Nephron progenitor cell (in vitro differentiated cells): ENCODE results near the gene HS3ST4.

Source experiments
- DNase-seq: peaks from one replicate; pipeline ENCODE4 v3.0.0; 2021
- H3K27ac Mint-ChIP-seq: 2 replicates; pipeline ENCODE4 v1.8.0; 2021; ENCODE audit warnings: mild to moderate bottlenecking, moderate library complexity, mixed read lengths
- H3K27me3 Mint-ChIP-seq: 2 replicates; pipeline ENCODE4 v1.8.0; 2021; ENCODE audit warnings: mild to moderate bottlenecking, low read depth, mixed read lengths; ENCODE audit not compliant: poor library complexity
- H3K36me3 Mint-ChIP-seq: 2 replicates; pipeline ENCODE4 v1.8.0; 2021; ENCODE audit warnings: low read depth, mixed read lengths
- H3K4me1 Mint-ChIP-seq: 2 replicates; pipeline ENCODE4 v1.8.0; 2021; ENCODE audit warnings: mixed read lengths
- H3K4me3 Mint-ChIP-seq: 2 replicates; pipeline ENCODE4 v1.8.0; 2021; ENCODE audit warnings: mild to moderate bottlenecking, moderate library complexity, mixed read lengths
- H3K9me3 Mint-ChIP-seq: 2 replicates; pipeline ENCODE4 v1.8.0; 2021; ENCODE audit warnings: mild to moderate bottlenecking, moderate library complexity, mixed read lengths
- CTCF ChIP-seq: fragments of 200-600 bp; sonication (generic); IDR thresholded peaks from 2 replicates; pipeline ENCODE4 v1.5.0; 2021; ENCODE audit warnings: antibody characterized with exemption

The HS3ST4 gene

GRCh38 chr16:26111900-26112299 is 420.1 kb downstream of the HS3ST4 start:
- no peak for DNase-seq
- Mint-ChIP-seq H3K9me3 (no peaks in the 10 kb centered on the region), H3K36me3 (no peaks in the 10 kb centered on the region), H3K27ac (no peak overlapping the region), H3K4me1 (peaks cover 7% of the 10 kb centered on the region), H3K4me3 (no peak overlapping the region), H3K27me3 (no peaks in the 10 kb centered on the region)
- no peak for TF ChIP-seq CTCF

GRCh38 chr16:26118575-26118974 is 426.8 kb downstream of the HS3ST4 start:
- TF ChIP-seq CTCF, result no peak
- Mint-ChIP-seq H3K27ac (no peak overlapping the region), H3K27me3 (peaks cover 9% of the 10 kb centered on the region), H3K9me3 (no peaks in the 10 kb centered on the region), H3K4me3 (no peak overlapping the region), H3K4me1 (no peaks in the 10 kb centered on the region), H3K36me3 (no peaks in the 10 kb centered on the region)
- no peak for DNase-seq

GRCh38 chr16:26120729-26121128 is 429.0 kb downstream of the HS3ST4 start:
- H3K27ac Mint-ChIP-seq, result no peak overlapping the region
- H3K9me3 Mint-ChIP-seq, result no peaks in the 10 kb centered on the region
- H3K27me3 Mint-ChIP-seq, result peaks cover 11% of the 10 kb centered on the region
- DNase-seq, result no peak
- no peak overlapping the region for H3K4me3 Mint-ChIP-seq
- TF ChIP-seq CTCF, result no peak
- H3K36me3 Mint-ChIP-seq, result no peaks in the 10 kb centered on the region
- H3K4me1 Mint-ChIP-seq, result no peaks in the 10 kb centered on the region

- no peaks in the 10 kb centered on the region for H3K9me3 Mint-ChIP-seq
- H3K4me1 Mint-ChIP-seq, result peaks cover 24% of the 10 kb centered on the region
- H3K36me3 Mint-ChIP-seq, result no peaks in the 10 kb centered on the region
- no peak overlapping the region for H3K27ac Mint-ChIP-seq
- DNase-seq, result no peak
- TF ChIP-seq CTCF, result no peak
- peaks cover 6% of the 10 kb centered on the region for H3K27me3 Mint-ChIP-seq
- no peak overlapping the region for H3K4me3 Mint-ChIP-seq
These were observed 436.5 kb downstream of the HS3ST4 start for GRCh38 chr16:26128296-26128695.

GRCh38 chr16:26129997-26130396 is 438.2 kb downstream of the HS3ST4 start:
- Mint-ChIP-seq H3K9me3 (no peaks in the 10 kb centered on the region), H3K4me3 (no peak overlapping the region), H3K27me3 (peaks cover 3% of the 10 kb centered on the region), H3K27ac (no peak overlapping the region), H3K4me1 (peaks cover 31% of the 10 kb centered on the region), H3K36me3 (no peaks in the 10 kb centered on the region)
- TF ChIP-seq CTCF, result no peak
- no peak for DNase-seq

- no peak for TF ChIP-seq CTCF
- H3K9me3 Mint-ChIP-seq, result no peaks in the 10 kb centered on the region
- H3K36me3 Mint-ChIP-seq, result no peaks in the 10 kb centered on the region
- H3K27ac Mint-ChIP-seq, result no peak overlapping the region
- peaks cover 36% of the 10 kb centered on the region for H3K4me1 Mint-ChIP-seq
- DNase-seq, result no peak
- no peaks in the 10 kb centered on the region for H3K27me3 Mint-ChIP-seq
- no peak overlapping the region for H3K4me3 Mint-ChIP-seq
These were observed 441.8 kb downstream of the HS3ST4 start for GRCh38 chr16:26133416-26134093.
